Measurements from ENCODE around the gene HOXA3. TPM values are rescaled to one million over a fixed set of nuclear protein-coding genes. Genes with fewer than 3 reads are reported as not detected.
A peak's percentile ranks its signal among the peaks of the same experiment; 100 is the strongest.

Gene HOXA3
- total RNA-seq, 1 experiment from 2014 or later = not detected

DNA sequence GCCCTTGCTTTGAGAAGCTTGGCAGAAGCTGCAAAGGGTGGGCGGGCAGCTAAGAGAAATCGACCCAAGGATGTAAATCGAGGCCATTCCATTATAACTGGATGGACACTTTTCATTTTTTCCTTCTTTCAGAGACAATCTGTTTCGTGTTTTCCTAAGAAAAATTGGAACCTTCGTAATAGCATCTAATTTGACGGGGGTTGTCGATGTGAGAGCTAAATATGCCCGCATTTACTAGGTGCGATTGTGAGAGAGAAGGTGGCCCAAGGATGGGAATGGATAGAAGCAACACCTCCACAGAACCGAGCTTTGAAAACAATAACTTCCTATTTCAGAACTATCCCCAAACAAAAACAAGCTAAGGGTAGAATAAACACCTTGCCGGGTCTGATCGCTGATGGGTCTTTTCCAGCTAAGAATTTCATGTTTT lies 21.0 kb downstream of the HOXA3 start:
- DNase-seq (ENCODE audit: low read depth) = no peak

DNA sequence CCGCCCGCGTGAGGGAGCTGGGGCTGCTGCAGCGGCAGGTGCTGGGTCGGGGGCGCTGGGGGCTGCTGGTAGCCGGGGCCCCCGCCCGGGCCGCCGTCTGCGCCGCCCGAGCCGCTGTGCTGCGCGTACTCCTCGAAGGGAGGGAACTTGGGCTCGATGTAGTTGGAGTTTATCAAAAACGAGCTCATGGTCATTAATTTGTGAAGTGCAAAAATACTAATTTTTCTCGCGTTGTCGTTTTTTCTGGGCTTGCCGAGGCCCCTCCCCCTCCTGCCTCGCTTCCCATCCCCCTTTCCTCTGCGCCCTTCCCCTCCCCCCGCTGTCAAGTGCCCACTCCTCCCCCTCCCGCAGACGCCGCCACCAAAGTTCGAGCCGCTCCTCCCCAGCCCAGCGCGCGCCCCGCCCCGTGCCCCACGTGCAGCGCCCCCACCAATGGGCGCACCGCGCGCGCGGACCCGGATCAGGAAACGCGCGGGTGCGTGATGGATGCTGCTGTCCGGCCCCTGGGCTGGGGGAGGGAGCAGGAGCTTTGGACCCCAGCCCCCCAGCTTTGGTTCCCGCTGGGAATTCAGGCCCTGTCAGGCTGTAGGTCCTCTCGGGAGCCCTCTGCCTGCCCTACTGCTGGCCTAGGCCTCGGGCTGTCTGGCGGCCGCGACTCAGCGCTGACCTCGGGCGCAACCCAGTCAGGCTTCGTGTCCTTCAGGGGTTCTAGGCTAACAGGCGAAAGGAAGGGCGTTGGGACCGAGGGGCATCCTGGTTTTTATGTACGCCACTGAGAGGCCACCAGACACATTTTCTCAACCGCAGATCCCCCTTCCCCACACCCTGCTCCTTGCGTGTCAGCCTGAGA lies 21.6 kb downstream of the HOXA3 start, which contains the start of gene HOXA4:
Gene HOXA4, minus strand, starts transcription at position 218 of the 850 bp plus-strand sequence. Its CDS starts 24 bp downstream, at position 194.
- peak; percentile 84 for DNase-seq (ENCODE audit: low read depth)

DNA sequence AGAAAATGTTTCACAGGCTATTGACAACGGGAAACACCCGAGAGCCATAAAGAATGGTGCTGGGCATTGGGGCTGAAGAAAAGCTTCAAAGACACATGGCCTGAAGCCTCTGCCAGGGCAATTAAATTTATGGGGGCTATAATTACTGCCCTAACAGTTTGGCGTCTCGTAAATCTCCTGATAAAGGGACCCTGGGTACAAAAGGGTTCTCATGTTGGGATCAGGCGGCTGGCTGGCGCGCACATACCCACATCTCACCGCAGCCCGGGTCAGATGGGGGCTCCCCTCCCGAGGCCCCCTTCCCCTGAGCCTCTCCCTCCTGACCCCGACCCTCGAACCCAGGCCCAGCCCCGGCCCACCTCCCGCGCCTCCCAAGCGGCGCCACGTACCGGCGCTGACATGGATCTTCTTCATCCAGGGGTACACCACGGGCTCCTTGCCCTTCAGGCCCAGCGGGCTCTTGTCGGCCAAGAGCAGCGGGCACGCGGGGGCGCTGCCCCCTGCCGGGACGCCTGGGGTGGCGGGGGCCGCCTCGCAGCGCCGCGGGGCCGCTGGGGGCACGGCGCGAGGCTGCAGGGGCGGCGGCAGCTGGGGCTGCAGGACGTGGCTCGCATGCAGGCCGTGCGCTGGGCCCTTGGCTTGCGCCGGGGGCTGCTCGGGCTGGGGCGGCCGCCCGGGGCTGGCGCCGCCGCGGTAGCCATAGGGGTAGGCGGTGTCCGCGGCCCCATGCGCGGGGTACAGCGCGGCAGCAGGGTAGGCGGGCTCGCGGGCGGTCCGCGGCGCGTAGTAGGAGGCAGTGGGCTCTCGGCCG lies 22.4 kb downstream of the HOXA3 start:
- DNase-seq (ENCODE audit: low read depth) = no peak

DNA sequence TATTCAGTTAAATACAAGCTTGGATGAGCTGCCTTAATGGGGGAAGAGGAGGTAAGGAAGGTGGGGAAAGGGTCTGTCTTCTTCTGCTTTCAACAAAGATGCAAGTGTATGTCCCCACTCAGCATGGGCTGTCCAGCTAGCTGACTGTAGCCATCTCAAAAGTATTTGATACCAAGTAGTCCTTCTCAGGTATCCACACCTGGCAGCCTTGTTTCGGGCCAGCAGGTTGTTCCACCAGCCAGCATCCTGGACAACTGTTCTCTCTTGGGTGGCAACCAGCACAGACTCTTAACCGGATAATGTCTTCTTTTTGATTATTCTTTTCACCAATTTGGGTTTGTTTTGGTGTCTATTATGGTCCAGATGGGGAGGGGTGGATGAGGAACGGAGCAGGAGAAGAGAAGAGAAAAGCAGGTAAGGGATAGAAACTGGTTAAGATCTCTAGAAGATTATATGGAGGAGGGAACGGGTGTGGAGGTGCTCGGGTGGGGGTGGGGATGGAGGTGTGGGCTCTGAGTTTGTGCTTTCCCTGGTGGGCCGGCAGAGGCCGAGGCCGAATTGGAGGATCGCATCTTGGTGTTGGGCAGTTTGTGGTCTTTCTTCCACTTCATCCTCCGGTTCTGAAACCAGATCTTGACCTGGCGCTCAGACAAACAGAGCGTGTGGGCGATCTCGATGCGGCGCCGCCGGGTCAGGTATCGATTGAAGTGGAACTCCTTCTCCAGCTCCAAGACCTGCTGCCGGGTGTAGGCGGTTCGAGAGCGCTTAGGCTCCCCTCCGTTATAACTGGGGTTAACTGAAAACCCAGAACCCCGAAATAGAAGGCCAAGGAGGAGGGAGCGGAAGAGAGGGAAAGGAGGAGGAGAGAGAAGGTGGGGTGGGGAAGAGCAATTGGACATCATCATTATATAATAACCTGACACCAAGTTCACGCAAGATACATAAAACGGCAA lies 23.3 kb downstream of the HOXA3 start:
- no peak for DNase-seq (ENCODE audit: low read depth)

DNA sequence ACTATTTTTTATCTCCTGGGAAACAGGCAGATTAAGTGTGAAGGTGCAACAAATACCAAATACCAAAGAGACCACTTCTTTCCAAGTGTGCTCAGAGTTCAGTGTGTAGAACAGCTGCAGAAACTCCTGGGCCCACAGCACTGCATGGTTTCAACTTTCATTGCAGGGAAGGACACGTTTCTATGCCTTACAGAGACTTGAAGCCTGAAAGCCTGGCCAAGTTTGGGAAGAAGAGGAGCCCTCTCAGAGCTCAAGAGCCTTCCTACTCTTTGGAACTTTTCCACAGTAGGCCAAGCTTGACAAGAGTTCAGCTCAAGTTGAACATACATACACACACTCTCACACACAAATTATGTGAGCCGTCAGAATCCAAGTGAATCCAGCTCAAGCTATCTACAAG lies 24.3 kb downstream of the HOXA3 start:
- no peak for DNase-seq (ENCODE audit: low read depth)

DNA sequence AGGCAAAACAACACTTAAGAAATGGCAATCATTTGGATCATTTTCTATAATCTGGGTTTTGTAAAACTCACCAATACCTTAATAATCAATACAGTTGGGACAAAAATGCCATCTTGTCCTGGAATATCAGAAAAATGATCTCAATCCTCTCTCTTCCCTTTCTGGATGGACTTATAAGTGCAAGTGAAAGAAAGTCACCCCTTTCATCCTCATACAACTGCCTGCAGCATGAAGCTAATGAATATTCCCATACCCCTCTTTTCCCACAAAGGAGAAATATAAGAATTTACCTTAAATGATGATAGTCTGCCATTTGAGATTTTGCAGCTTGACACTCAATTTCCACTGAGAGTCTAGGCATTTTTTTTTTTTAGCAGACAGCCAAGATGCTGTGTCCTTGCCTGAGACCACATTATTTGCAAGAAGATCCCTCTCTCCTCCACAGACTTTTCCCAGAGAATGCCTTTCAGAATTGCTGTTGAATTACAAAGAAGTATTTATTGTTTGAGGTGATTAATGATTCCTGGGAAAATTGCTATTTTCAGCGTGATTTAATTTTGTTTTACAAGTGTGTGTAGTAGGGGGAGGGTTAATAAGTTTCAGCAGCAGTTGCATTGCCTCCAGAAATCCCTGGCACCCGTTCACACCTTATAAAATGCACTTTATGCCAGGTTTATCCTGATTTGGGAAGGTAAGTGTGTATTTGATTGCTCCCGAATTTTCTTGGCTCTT lies 25.6 kb downstream of the HOXA3 start:
- DNase-seq (ENCODE audit: low read depth) = no peak

DNA sequence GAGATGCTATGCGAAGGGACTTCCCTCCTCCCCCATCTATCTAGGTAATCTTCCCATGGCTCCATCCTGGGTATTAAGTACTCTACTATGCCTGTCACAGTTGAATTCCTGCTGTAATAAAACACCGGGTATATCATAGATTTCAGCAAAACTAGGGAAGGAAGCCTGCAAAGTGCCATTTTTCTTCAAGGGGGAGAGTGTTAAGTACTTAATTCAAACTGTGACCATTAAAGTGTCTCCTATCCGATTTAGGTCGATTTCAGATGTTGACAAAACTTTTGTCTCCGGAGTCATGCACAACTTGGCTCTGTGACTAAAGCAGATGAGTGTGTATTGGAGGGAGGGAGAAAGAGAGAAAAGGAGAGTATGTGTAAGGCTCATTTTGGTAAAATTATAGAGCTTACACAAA lies 26.4 kb downstream of the HOXA3 start:
- no peak for DNase-seq (ENCODE audit: low read depth)

DNA sequence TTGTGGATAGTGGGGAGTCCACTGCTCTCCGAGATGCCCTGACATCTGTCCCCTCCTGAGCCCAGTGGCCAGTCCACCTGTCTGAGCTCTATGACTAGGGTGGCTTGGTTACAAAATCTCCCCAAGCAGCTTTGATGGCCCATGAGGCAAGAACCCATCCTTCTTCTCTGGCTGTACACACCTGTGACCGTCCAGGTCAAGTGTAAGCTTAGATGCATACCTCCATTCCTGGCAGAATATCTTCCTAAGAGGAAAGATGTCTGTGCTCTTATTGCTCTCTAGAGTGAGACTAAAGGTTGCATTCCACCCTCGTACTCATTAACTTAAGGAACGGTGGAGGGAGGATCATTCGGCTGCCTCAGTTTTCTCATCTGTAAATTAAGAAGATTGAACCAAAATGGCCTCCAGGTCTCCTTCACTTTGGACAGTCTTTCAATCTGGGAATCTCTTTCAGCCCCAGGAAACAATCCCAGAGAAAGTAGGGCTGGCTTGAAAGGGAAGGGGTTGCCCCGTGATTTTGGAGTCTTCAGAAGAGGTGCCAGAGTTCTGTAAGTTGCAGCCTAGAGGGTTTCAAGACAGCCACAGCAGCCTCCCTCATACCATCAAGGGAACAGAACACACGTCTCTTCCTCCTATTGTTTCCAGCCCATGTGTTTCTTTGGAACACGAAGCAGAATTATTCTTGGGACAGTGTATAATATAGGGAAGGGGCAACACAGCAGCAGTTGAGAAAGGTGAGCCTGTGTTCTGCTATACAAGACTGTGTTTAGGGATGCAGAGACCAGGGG lies 27.3 kb downstream of the HOXA3 start:
- no peak for DNase-seq (ENCODE audit: low read depth)

DNA sequence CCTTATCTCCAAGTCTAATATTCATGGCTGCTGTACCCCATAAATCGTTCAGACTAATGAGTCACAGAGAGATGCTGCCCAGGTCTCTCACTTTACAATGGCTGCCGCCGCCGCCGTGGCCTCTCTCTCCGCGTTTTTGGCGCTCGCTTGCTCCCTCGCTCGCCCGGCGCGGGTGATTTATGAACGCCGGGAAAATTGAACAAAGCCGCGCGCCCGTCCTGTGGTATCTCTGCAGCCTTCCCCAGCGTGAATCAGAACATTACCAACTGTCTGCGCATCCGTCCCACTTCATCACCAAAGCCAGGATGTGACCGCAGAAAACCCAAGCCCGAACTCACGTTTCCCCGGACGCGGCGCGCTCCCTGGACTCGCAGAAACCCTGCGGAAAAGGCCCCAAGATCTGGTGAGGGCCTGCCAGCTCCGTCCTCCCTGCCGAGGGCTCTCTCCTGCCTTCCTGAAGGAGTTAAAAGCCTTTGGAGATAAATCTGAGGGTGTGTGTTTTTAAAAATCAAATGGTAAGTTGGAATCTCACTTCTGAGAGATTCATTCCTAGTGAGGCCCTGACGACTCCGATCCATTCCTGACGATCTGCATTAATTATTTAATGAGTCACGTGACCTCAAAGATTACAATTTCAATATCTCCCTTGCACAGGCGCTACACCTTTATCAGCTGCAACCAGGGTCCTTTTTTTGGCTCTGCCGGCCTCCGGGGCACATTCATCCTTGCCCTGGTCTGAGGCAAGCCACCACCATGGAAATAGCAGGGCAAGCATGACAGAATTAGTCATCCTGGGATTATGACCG lies 28.1 kb downstream of the HOXA3 start:
- no peak for DNase-seq (ENCODE audit: low read depth)

DNA sequence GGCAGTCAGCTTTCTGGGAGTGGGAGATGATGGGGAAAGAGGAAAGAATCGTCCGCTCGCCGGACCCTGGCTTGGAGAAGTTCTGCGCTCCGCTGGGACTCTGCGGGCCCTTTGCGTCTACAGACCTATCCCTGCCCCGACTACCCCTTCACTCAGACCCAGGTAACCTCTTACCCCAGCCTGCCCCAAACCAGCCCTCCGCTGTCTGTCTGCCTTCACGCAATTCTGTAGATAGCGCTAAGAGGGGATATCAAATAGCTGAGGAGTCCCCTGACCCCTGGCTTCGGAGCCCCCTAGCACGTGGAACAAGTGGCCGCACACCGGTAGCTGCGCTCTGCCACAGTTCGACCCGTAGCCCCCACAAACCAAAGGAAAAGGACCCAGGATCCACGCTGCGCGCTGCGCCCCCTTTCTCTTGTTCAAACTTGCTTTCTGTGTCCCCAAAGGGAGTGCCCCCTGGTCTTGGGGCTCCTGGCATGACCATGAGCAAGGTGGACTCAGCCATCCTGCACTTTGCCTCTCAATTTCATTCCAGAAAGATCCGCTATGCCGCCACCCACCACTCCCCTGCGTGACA lies 28.8 kb downstream of the HOXA3 start:
- no peak for DNase-seq (ENCODE audit: low read depth)

DNA sequence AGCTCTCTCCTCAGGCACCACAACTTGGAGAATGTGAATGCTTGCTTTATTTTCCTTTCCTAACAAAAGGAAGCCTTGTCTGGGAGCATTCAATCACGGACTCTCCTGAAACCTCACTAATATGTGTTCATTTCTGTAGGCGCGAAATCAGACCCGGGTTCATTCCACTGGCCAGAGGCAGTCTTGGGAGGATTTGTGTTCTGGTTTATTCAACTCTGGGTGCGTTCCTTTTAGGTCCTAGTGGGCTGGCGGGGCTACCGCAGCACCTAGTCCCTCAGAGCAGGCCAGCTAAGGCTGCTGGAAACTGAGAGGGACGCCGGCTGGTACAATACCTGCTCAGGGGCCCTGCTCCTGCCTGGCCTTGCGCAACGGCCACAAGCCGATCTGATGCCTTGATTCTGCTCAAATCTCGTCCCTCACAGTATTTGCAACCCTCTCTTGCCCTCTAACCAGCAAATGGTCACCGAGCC lies 29.3 kb downstream of the HOXA3 start:
- no peak for DNase-seq (ENCODE audit: low read depth)

DNA sequence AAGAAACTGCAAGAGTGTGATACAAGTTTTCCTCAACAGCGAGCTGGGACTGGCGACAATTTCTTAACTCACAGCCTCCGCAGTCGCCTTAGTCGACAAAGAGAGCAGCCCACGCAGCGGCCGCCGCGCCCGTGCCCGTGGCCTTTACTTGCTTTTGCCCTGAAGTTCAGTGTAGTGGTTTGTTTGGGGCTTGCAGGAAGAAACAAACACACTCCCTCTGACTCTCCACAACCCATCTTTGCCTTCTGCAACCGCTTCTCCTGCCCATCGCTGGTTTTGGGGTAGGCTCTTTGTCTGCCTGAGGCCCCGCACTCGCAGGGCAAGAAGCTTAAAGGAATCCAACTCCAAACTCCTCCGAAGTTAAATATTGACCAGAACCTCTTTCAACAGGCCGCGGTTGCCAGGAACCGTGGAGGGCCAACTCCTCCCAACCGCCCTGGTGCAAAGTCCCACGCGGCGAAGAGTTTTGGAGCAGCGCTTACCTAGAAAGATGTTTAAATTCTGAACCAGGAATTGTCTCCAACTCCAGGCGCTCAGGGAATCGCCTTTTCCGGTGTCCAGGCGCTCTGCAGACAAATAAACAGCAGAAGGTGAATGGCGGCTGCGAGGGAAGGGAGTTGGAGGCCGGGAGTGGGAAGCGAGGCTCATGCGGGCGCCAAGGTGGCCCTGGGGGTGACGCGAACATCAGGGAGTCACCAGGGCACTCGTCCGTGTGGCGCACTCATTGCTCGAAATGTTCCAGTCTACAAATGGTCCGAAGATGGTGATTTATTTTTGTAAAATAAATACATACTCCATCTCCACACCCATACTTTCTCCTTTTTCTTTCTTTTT lies 30.1 kb downstream of the HOXA3 start:
- DNase-seq (ENCODE audit: low read depth) = no peak

DNA sequence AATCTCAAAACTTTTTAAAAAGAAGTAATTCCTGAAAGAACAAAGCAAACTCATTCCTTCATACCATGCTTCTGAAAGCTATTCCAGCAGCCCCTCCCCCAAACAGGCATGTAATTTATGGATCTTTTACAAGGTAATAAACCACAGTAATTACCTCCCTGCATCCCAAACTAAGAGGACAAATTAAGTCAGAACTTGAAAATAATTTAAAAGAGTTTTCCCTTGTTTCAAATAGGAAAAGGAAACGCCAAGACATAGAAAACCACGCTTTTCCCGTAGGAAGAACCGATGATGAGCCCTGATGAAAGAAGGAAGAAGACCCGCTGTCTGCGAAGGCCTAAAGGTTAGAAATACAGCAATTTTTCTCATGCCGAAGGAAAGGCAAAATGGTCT lies 30.7 kb downstream of the HOXA3 start:
- DNase-seq (ENCODE audit: low read depth) = no peak

DNA sequence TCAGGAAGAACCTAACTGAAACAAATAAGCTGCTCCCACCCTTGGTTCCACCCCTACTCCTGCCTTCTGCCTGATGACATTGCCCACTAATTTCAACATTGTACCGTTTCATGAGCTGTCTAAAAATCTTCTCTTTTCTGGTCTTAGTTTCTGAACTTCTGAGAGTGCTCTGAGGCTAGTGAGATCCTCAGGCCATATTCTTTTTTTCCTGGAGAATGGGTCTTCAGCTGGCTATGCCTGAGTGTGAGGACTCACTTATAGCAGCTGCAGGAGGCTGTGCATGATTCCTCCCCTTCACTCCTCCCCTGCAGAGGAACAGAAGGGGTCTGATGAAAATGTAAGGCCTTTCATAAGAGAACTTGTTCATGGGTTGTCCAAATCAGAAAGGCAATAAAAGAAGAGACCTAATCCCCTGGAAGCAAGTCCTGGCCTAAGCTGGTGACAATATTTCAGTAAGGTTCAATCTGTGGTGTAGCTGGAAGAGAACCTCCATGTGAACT lies 32.9 kb downstream of the HOXA3 start:
- DNase-seq (ENCODE audit: low read depth) = no peak

DNA sequence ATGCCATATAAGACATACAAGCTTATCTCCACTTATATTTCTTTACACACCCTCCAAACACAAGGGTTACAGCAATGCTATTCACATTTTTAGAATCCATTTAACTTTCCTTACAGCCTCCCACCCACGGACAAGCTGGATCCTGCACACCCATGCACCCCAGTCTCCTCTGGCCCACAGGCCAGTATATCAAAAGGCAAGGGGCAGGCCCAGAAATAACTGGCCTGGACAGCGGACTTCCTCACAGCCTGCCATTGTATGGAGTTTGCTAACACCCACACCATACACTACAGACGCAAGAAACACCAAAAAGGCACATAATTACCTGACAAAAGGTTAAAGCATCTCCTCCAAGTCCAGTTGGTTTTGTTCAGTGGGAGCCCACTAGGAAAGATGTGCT lies 33.8 kb downstream of the HOXA3 start:
- no peak for DNase-seq (ENCODE audit: low read depth)

DNA sequence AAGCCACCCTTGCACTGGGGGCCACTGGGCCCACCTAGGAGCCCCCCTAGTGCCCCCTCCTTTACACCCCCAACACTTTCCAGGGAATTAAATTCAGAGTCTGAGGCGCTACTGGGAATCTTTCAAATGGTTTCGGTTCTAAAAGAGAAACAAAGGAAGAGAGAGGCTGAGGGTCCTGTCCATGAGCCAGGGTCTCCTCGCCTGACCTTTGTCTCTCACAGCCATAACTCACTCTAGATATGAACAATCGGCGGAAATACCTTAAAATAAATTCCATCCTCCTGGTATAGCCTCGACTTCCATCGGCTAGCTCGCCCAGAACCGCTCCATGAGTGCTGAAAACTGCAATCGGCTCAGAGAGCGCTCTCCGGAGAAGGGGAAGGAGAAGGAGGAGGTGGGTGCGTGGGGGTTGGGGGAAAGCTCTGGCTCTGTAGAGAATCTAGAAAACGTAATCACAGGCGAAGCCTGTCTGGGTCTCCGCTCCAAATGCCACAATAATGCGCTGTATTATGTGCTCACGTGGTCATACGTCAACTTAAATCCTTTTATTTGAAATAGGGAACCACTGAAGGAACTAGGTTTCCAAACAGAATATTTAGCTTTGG lies 34.4 kb downstream of the HOXA3 start:
- no peak for DNase-seq (ENCODE audit: low read depth)

All from HT1080 (cell line).